OCI-LY3 (cell line): Measurements from ENCODE around the gene TNFSF12.

Source experiments
- H2AFZ ChIP-seq: fragments of 200-600, 300-600 bp; shearing (Covaris generic); 2 replicates; pipeline ENCODE4 v1.6.0; 2014; ENCODE audit warnings: antibody characterized with exemption, low read depth, low read length
- H3K27ac ChIP-seq: fragments of 200-600, 300-600 bp; sonication (generic); 2 replicates; pipeline ENCODE4 v1.5.1; 2014; ENCODE audit warnings: mild to moderate bottlenecking, low read length, moderate library complexity, mixed read lengths
- H3K27me3 ChIP-seq: fragments of 200-600, 300-600 bp; sonication (generic); 2 replicates; pipeline ENCODE4 v1.6.1; 2014; ENCODE audit warnings: low read depth, low read length, mixed read lengths
- H3K36me3 ChIP-seq: fragments of 200-600, 300-600 bp; sonication (generic); replicated peaks from 2 replicates; pipeline ENCODE3; 2014; ENCODE audit warnings: low read depth, low read length, mixed read lengths
- H3K4me1 ChIP-seq: fragments of 300-600, 200-600 bp; sonication (generic); 2 replicates; pipeline ENCODE4 v1.6.1; 2014; ENCODE audit warnings: low read length, mixed read lengths
- H3K4me2 ChIP-seq: fragments of 200-600, 300-600 bp; sonication (generic); 2 replicates; pipeline ENCODE4 v1.6.1; 2014; ENCODE audit warnings: low read length, mixed read lengths
- H3K4me3 ChIP-seq: fragments of 300-600, 200-600 bp; sonication (generic); 2 replicates; pipeline ENCODE4 v1.5.1; 2014; ENCODE audit warnings: antibody characterized with exemption, mild to moderate bottlenecking, low read length, moderate library complexity
- H3K79me2 ChIP-seq: fragments of 300-600, 200-600 bp; shearing (Covaris generic); 2 replicates; pipeline ENCODE4 v1.6.1; 2014; ENCODE audit warnings: mild to moderate bottlenecking, low read length, mixed read lengths
- H3K9ac ChIP-seq: fragments of 300-600, 200-600 bp; shearing (Covaris generic); 2 replicates; pipeline ENCODE4 v1.6.0; 2014; ENCODE audit warnings: mild to moderate bottlenecking, low read length, moderate library complexity
- H3K9me3 ChIP-seq: fragments of 200-600, 300-600 bp; shearing (Covaris generic); 2 replicates; pipeline ENCODE4 v1.6.1; 2014; ENCODE audit warnings: low read length, mixed read lengths; ENCODE audit not compliant: insufficient read depth
- H4K20me1 ChIP-seq: fragments of 200-600, 300-600 bp; sonication (generic); 2 replicates; pipeline ENCODE4 v1.6.1; 2016; ENCODE audit warnings: low read length, mixed read lengths; ENCODE audit not compliant: insufficient read depth
- CTCF ChIP-seq: fragments of 200-600, 300-600 bp; sonication (generic); IDR thresholded peaks from 2 replicates; pipeline ENCODE4 v1.5.1; 2014; ENCODE audit warnings: antibody characterized with exemption, low read length, low read depth
- EZH2phosphoT487 ChIP-seq: fragments of 200-600 bp; shearing (Covaris generic); IDR thresholded peaks from 2 replicates; pipeline ENCODE4 v1.6.1; 2018; ENCODE audit warnings: antibody characterized with exemption, mixed run types, low read depth

The TNFSF12 gene

GRCh38 chr17:7551396-7551795, 2.5 kb downstream of the TNFSF12 start:
- no peak overlapping the region; the same call in 1 of the 2 replicates for H3K27ac ChIP-seq
- TF ChIP-seq CTCF (no peak), EZH2phosphoT487 (no peak)
- H3K4me1 ChIP-seq = peaks cover 31% of the 10 kb centered on the region
- no peaks in the 10 kb centered on the region for H3K27me3 ChIP-seq
- H3K4me2 ChIP-seq = no peak overlapping the region
- no peak overlapping the region for H3K9ac ChIP-seq
- H3K4me3 ChIP-seq = no peak overlapping the region
- no peaks in the 10 kb centered on the region for H3K36me3 ChIP-seq
- no peaks in the 10 kb centered on the region for H3K79me2 ChIP-seq
- H2AFZ ChIP-seq = no peak overlapping the region
- H4K20me1 ChIP-seq = no peaks in the 10 kb centered on the region
- H3K9me3 ChIP-seq = no peaks in the 10 kb centered on the region

GRCh38 chr17:7552621-7553051, 3.8 kb downstream of the TNFSF12 start:
- Histone ChIP-seq H3K27ac (peak overlapping the region; percentile 89), H3K79me2 (no peaks in the 10 kb centered on the region), H3K4me2 (peak overlapping the region; percentile 87), H3K9me3 (no peaks in the 10 kb centered on the region), H4K20me1 (no peaks in the 10 kb centered on the region), H3K27me3 (no peaks in the 10 kb centered on the region), H3K4me3 (peak overlapping the region; percentile 56), H3K4me1 (peaks cover 35% of the 10 kb centered on the region), H3K9ac (peak overlapping the region; percentile 50), H3K36me3 (no peaks in the 10 kb centered on the region), H2AFZ (0 out of 2 replicates have a peak overlapping the region, but pooled peaks have one; percentile 60)
- TF ChIP-seq EZH2phosphoT487 (no peak), CTCF (no peak)

DNA sequence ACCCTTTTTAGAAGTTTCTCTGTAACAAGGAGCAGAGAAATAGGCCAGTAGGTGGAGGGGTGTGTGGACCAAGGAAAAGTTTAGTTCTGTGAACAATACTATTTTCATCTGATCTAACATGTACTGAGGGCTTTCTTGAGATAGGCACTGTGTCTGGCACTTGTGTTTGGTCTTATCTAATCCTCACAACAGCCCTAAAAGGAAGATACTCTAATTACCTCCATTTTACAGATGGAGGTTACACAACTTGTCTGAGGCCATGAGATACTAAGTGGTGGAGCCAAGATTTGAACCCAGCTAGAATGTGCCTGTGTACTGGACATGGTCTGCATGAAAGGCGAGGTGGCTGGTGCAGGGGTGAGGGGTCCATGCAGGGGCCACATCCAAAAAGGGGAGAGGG, 4.5 kb downstream of the TNFSF12 start:
- peak overlapping the region; percentile 56; the same call in 1 of the 2 replicates for H3K4me3 ChIP-seq
- H3K4me2 ChIP-seq = peak overlapping the region; percentile 87
- H3K27ac ChIP-seq = peak overlapping the region; percentile 89
- no peak overlapping the region for H2AFZ ChIP-seq
- no peaks in the 10 kb centered on the region for H4K20me1 ChIP-seq
- no peaks in the 10 kb centered on the region for H3K79me2 ChIP-seq
- no peaks in the 10 kb centered on the region for H3K9me3 ChIP-seq
- no peak for TF ChIP-seq CTCF
- no peak for TF ChIP-seq EZH2phosphoT487
- H3K36me3 ChIP-seq = no peaks in the 10 kb centered on the region
- peak overlapping the region; percentile 44; the same call in 1 of the 2 replicates for H3K9ac ChIP-seq
- H3K27me3 ChIP-seq = no peaks in the 10 kb centered on the region
- peaks cover 41% of the 10 kb centered on the region for H3K4me1 ChIP-seq

- H3K9me3 ChIP-seq = no peaks in the 10 kb centered on the region
- peaks cover 57% of the 10 kb centered on the region for H3K4me1 ChIP-seq
- TF ChIP-seq EZH2phosphoT487 (no peak), CTCF (no peak)
- H3K27ac ChIP-seq = no peak overlapping the region
- H3K36me3 ChIP-seq = no peaks in the 10 kb centered on the region
- no peak overlapping the region for H3K9ac ChIP-seq
- no peak overlapping the region for H2AFZ ChIP-seq
- H3K4me2 ChIP-seq = no peak overlapping the region
- peaks cover 6% of the 10 kb centered on the region for H3K79me2 ChIP-seq
- H3K4me3 ChIP-seq = no peak overlapping the region
- H3K27me3 ChIP-seq = no peaks in the 10 kb centered on the region
- H4K20me1 ChIP-seq = no peaks in the 10 kb centered on the region
Observed at GRCh38 chr17:7555320-7555948, 6.6 kb downstream of the TNFSF12 start.
